Natural killer cell (primary cell): Measurements from ENCODE around the gene PIWIL4. TPM values are rescaled to one million over a fixed set of nuclear protein-coding genes. Genes with fewer than 3 reads are reported as not detected.
"Not testable (repeated sequence)": the region's sequence is repeated elsewhere in the genome, so short reads cannot be mapped to it uniquely, and the experiment has no call there.

Experiments
- ATAC-seq, 3 donors: fragments of 150-1000 bp in 2 of 3; fragments of 200-7000 bp in 1 of 3; cut with Tn5 transposase; 1 replicate in 1 of 3; 2 replicates in 2 of 3; pipeline ENCODE4 v1.10.0; 2021; ENCODE audit warnings: mild to moderate bottlenecking in 2 of 3, moderate library complexity in 2 of 3
- DNase-seq, 2 donors: peaks; one replicate each; pipeline versions ENCODE4 v3.0.0 to v3.0.0-alpha.2; 2013 to 2021; ENCODE audit warnings: mixed read lengths in 1 of 2
- H3K27ac ChIP-seq: one replicate; pipeline ENCODE4 v1.5.1; 2013; ENCODE audit warnings: mild to moderate bottlenecking, low read length
- H3K27me3 ChIP-seq: one replicate; pipeline ENCODE4 v1.6.1; 2013; ENCODE audit warnings: low read length; ENCODE audit not compliant: control insufficient read depth, insufficient read depth
- H3K36me3 ChIP-seq: one replicate; pipeline ENCODE4 v1.6.1; 2013; ENCODE audit warnings: low read length; ENCODE audit not compliant: control insufficient read depth, insufficient read depth
- H3K4me1 ChIP-seq: one replicate; pipeline ENCODE4 v1.6.1; 2013; ENCODE audit warnings: low read length; ENCODE audit not compliant: control insufficient read depth, insufficient read depth
- H3K4me3 ChIP-seq: one replicate; pipeline ENCODE4 v1.5.1; 2013; ENCODE audit warnings: low read length
- H3K9me3 ChIP-seq: one replicate; pipeline ENCODE4 v1.6.1; 2013; ENCODE audit warnings: low read length; ENCODE audit not compliant: control insufficient read depth, insufficient read depth
- H3K27ac Mint-ChIP-seq, 2 donors: one replicate each; pipeline ENCODE4 v1.8.0; 2022; ENCODE audit warnings: mild to moderate bottlenecking in 2 of 2, mixed read lengths in 2 of 2, moderate library complexity in 1 of 2
- H3K27me3 Mint-ChIP-seq, 2 donors: one replicate each; pipeline ENCODE4 v1.8.0; 2022; ENCODE audit warnings: low read depth in 2 of 2, mixed read lengths in 2 of 2
- H3K36me3 Mint-ChIP-seq: one replicate; pipeline ENCODE4 v1.8.0; 2022; ENCODE audit warnings: mixed read lengths
- H3K4me1 Mint-ChIP-seq, 2 donors: one replicate each; pipeline ENCODE4 v1.8.0; 2022; ENCODE audit warnings: mixed read lengths in 2 of 2
- H3K4me3 Mint-ChIP-seq: one replicate; pipeline ENCODE4 v1.8.0; 2022; ENCODE audit warnings: mild to moderate bottlenecking, moderate library complexity, mixed read lengths
- H3K9me3 Mint-ChIP-seq, 2 donors: one replicate each; pipeline ENCODE4 v1.8.0; 2022; ENCODE audit warnings: mixed read lengths in 2 of 2
- CTCF ChIP-seq: fragments of 200-600 bp; IDR thresholded peaks from one replicate; pipeline ENCODE4 v1.8.0; 2022; ENCODE audit warnings: antibody characterized with exemption
- WGBS: methylation state at CpG from one replicate; pipeline ENCODE4 v1.1.7; 2013; ENCODE audit warnings: missing lambda C conversion rate; ENCODE audit not compliant: insufficient coverage; 5-methylcytosine and 5-hydroxymethylcytosine counted together
- intact Hi-C: fragments of 100-400 bp; cut with micrococcal nuclease; formaldehyde crosslinking; loops from one replicate; pipeline ENCODE4 v1.14.2; 2022
- total RNA-seq, 4 donors: library from RNA; stranded (reverse); fragments of 120-200 nt in 1 of 4; gene quantifications; one replicate each; pipeline versions ENCODE4 v1.2.3 to v1.2.4, GENCODE V29; 2013 to 2022

The PIWIL4 gene
- total RNA-seq, 3 donors from 2014 or later (not counting 1 experiment from before 2014, with no cell fraction given), result 2.0 to 2.7 (median 2.2) TPM

- intact Hi-C loops, result no loop called here
- Histone ChIP-seq H3K9me3 (no peaks in the 10 kb centered on the region), H3K4me1 (peaks cover 15% of the 10 kb centered on the region), H3K27ac (no peak overlapping the region), H3K36me3 (no peaks in the 10 kb centered on the region), H3K4me3 (no peak overlapping the region), H3K27me3 (no peaks in the 10 kb centered on the region)
- ATAC-seq, result no peak
- Mint-ChIP-seq H3K27me3 (no peaks in the 10 kb centered on the region), H3K27ac (no peak overlapping the region), H3K9me3 (no peaks in the 10 kb centered on the region), H3K4me3 (no peak overlapping the region), H3K36me3 (no peaks in the 10 kb centered on the region), H3K4me1 (peaks cover 30 to 45% of the 10 kb centered on the region in 2 donors)
- TF ChIP-seq CTCF, result no peak
- WGBS, result 72% methylated on average over 5 of the region's 5 CpGs
- no peak for DNase-seq
Measured at GRCh38 chr11:94549146-94549545, 18.0 kb upstream of the PIWIL4 start.

- Mint-ChIP-seq H3K36me3 (no peaks in the 10 kb centered on the region), H3K4me3 (no peak overlapping the region), H3K27ac (no peak overlapping the region), H3K9me3 (no peaks in the 10 kb centered on the region), H3K27me3 (no peaks in the 10 kb centered on the region), H3K4me1 (peaks cover 30 to 42% of the 10 kb centered on the region in 2 donors)
- WGBS, result 26% methylated on average over 4 of the region's 4 CpGs
- H3K36me3 ChIP-seq, result no peaks in the 10 kb centered on the region
- intact Hi-C loops, result no loop called here
- TF ChIP-seq CTCF, result no peak
- H3K4me3 ChIP-seq, result no peak overlapping the region
- ATAC-seq, result no peak
- H3K4me1 ChIP-seq, result peaks cover 5% of the 10 kb centered on the region
- DNase-seq, result no peak
- no peaks in the 10 kb centered on the region for H3K27me3 ChIP-seq
- no peak overlapping the region for H3K27ac ChIP-seq
- H3K9me3 ChIP-seq, result no peaks in the 10 kb centered on the region
Measured at GRCh38 chr11:94550513-94550912, 16.7 kb upstream of the PIWIL4 start.

DNA sequence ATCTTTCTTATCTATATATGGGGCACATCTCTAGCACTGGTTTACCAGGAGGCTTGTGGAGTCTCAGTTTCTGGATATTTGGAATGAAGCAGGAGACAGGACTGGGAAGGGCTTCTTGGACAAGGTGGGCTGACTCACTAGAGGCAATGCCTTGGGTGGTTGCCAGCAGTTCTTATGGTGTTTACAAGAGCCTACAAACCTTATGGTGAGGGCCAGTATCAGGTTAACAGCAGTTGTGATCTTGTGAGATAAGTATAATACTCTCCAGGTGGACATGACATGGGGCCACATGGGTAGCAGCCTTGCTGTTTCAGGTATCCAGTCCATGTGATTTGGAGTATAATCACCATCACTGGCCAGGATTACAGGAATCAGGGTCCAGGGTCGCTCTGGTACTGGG lies 13.2 kb upstream of the PIWIL4 start:
- Histone ChIP-seq H3K36me3 (no peaks in the 10 kb centered on the region), H3K27me3 (no peaks in the 10 kb centered on the region), H3K4me1 (no peaks in the 10 kb centered on the region), H3K9me3 (no peaks in the 10 kb centered on the region), H3K4me3 (no peak overlapping the region), H3K27ac (no peak overlapping the region)
- 0% methylated on average over 1 of the region's 1 CpG for WGBS
- Mint-ChIP-seq H3K36me3 (no peaks in the 10 kb centered on the region), H3K4me3 (no peak overlapping the region), H3K27ac (no peak overlapping the region), H3K4me1 (peaks cover 10 to 19% of the 10 kb centered on the region in 2 donors), H3K27me3 (no peaks in the 10 kb centered on the region), H3K9me3 (no peaks in the 10 kb centered on the region)
- intact Hi-C loops, result no loop called here
- ATAC-seq (no peak), DNase-seq (no peak)
- no peak for TF ChIP-seq CTCF

DNA sequence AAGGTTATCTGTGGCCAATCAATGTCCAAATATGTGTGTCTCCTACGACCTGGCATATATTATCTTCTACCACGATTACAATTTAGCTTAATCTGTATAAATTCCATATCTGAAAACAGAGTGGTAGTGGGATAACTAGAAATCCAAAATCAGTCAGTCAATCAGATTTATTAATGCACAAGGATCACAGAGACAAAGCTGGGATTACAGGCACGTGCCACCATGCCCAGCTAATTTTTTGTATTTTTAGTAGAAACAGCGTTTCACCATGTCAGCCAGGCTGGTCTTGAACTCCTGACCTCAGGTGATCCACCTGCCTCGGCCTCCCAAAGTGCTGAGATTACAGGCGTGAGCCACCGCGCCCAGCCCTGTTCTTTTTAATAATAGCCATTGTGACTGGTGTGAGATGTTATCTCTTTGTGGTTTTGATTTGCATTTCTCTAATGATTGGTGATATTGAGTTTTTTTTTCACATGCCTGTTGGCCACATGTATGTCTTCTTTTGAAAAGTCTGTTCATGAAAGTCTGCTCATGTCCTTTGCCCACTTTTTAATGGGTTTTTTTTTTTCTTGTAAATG lies 11.3 kb upstream of the PIWIL4 start:
- H3K4me1 ChIP-seq, H3K27me3 Mint-ChIP-seq, H3K9me3 Mint-ChIP-seq, H3K27me3 ChIP-seq, H3K36me3 Mint-ChIP-seq, H3K4me1 Mint-ChIP-seq, ATAC-seq, DNase-seq, H3K4me3 ChIP-seq, intact Hi-C loops, H3K27ac Mint-ChIP-seq, H3K27ac ChIP-seq, H3K36me3 ChIP-seq, H3K4me3 Mint-ChIP-seq, H3K9me3 ChIP-seq: not testable (repeated sequence)
- WGBS, result 89% methylated on average over 6 of the region's 8 CpGs
